ENCODE measurements around the gene ZNF831.

The ZNF831 gene

DNA sequence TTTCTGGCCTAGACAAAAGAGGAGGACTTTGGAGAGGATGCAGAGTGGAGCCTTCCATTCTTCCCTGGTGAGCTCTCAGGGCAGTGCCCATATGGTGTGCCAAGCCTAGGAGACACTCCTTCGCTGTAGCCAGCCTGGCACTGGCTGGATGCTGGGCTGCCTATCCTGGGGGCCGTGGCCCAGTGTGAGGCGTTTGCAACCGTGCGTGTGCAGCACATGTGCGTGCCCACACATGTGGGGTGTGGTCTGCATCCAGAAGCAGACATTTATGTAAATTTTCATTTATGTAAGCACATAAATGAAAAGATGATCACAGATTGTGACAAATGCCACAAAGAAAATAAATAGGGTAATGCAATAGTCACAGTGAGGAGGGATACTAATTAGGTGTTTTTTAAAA, 35.8 kb upstream of the ZNF831 start:
- H3K4me2 ChIP-seq (ENCODE audit: low read length) = no peak overlapping the region
- H3F3A ChIP-seq (ENCODE audit: control insufficient read depth, insufficient read depth) = peaks cover 7% of the 10 kb centered on the region; the same call in 1 of the 2 replicates
- H3K27me3 ChIP-seq (ENCODE audit: control insufficient read depth, low read length) = no peaks in the 10 kb centered on the region
- no peaks in the 10 kb centered on the region for H3K9me2 ChIP-seq (replicated peaks; ENCODE audit: control insufficient read depth, low read length)
- TF ChIP-seq, protein P1, sequence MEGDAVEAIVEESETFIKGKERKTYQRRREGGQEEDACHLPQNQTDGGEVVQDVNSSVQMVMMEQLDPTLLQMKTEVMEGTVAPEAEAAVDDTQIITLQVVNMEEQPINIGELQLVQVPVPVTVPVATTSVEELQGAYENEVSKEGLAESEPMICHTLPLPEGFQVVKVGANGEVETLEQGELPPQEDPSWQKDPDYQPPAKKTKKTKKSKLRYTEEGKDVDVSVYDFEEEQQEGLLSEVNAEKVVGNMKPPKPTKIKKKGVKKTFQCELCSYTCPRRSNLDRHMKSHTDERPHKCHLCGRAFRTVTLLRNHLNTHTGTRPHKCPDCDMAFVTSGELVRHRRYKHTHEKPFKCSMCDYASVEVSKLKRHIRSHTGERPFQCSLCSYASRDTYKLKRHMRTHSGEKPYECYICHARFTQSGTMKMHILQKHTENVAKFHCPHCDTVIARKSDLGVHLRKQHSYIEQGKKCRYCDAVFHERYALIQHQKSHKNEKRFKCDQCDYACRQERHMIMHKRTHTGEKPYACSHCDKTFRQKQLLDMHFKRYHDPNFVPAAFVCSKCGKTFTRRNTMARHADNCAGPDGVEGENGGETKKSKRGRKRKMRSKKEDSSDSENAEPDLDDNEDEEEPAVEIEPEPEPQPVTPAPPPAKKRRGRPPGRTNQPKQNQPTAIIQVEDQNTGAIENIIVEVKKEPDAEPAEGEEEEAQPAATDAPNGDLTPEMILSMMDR (IDR thresholded peaks at IDR 0.05; ENCODE audit: low read depth, low read length, poor library complexity, severe bottlenecking) = no peak
- no peak for TF ChIP-seq EZH2phosphoT487 (IDR thresholded peaks at IDR 0.05; ENCODE audit: borderline replicate concordance, low read length)
- H3K4me3 ChIP-seq (ENCODE audit: low read length) = no peak overlapping the region
- peaks cover 48% of the 10 kb centered on the region for H3K4me1 ChIP-seq (ENCODE audit: control insufficient read depth, low read length)
- H3K79me2 ChIP-seq (ENCODE audit: control insufficient read depth, low read length) = peaks cover 38% of the 10 kb centered on the region
- no peaks in the 10 kb centered on the region for H4K20me1 ChIP-seq (ENCODE audit: control insufficient read depth, insufficient read depth, low read depth, low read length)
- H3K27ac ChIP-seq (ENCODE audit: low read depth, low read length) = no peak overlapping the region
- no peaks in the 10 kb centered on the region for H3K9me3 ChIP-seq (ENCODE audit: control insufficient read depth, insufficient read depth, low read length)
- 0 out of 2 replicates have a peak, but pooled peaks cover 5% of the 10 kb centered on the region for H3K36me3 ChIP-seq (ENCODE audit: control insufficient read depth, low read length)

DNA sequence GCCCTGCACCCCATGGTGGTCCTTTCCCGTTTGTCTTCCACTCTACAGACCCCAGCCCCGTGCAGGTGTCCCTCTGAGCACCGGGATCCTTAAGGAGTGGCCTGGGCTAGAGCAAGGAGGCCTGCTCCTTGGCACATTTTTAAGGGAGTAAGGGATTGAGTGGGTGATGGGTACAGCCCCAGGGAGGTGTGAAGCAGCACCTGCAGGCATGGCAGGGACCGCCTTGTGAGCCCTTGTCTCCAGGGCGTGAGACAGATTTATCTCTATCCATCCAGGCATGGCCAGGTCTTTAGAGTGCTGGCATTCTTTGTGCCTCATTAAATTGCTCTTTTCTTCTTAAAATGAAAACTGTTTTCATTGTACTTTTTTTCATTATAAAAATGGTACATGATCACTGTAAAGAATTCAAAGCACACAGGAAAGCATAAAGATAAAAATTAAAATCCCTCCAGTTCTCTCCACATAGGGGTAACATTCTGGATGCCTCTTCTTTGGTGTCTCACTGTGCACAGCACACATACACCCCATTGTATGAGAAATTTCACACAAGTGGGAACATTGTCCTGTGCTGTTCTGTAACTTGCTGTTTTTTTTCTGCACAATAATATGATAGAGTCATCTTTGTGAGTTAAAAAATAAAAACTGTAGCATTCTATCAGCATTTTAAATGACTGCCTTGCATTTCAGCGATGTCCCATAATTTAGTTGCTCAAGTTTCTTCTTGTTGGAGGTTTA, 31.9 kb upstream of the ZNF831 start:
- H3K9me3 ChIP-seq (ENCODE audit: control insufficient read depth, insufficient read depth, low read length) = no peaks in the 10 kb centered on the region
- no peak overlapping the region for H3K27ac ChIP-seq (ENCODE audit: low read depth, low read length)
- H3K79me2 ChIP-seq (ENCODE audit: control insufficient read depth, low read length) = peaks cover 5% of the 10 kb centered on the region
- no peaks in the 10 kb centered on the region for H3K36me3 ChIP-seq (ENCODE audit: control insufficient read depth, low read length)
- H3F3A ChIP-seq (ENCODE audit: control insufficient read depth, insufficient read depth) = no peaks in the 10 kb centered on the region
- TF ChIP-seq, protein P1 (IDR thresholded peaks at IDR 0.05; ENCODE audit: low read depth, low read length, poor library complexity, severe bottlenecking) = no peak
- TF ChIP-seq EZH2phosphoT487 (IDR thresholded peaks at IDR 0.05; ENCODE audit: borderline replicate concordance, low read length) = no peak
- H3K4me1 ChIP-seq (ENCODE audit: control insufficient read depth, low read length) = peaks cover 12% of the 10 kb centered on the region
- H3K27me3 ChIP-seq (ENCODE audit: control insufficient read depth, low read length) = no peaks in the 10 kb centered on the region
- no peak overlapping the region for H3K4me2 ChIP-seq (ENCODE audit: low read length)
- H3K9me2 ChIP-seq (replicated peaks; ENCODE audit: control insufficient read depth, low read length) = no peaks in the 10 kb centered on the region
- no peak overlapping the region for H3K4me3 ChIP-seq (ENCODE audit: low read length)
- no peaks in the 10 kb centered on the region for H4K20me1 ChIP-seq (ENCODE audit: control insufficient read depth, insufficient read depth, low read depth, low read length)

DNA sequence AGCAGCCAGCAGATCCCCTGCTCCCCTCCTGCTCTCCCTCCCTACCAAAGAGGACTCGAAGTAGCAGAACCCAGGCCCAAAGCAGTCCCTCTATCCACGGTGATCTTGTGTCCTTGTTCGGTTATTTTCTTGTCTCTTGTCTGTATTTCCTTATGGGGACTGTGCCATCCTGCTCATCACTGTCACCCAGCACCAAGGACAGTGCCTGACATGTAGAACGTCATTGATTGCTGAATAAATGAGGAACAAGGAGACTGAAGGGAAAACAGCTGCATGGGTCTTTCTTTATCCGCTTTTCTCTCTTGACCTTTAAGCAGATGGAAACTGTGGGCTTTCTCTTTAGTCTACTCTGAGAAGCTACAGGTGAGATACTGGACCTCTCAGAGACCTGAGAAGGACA, 29.4 kb upstream of the ZNF831 start:
- no peak overlapping the region for H3K4me3 ChIP-seq (ENCODE audit: low read length)
- no peaks in the 10 kb centered on the region for H3K9me2 ChIP-seq (replicated peaks; ENCODE audit: control insufficient read depth, low read length)
- no peaks in the 10 kb centered on the region for H3F3A ChIP-seq (ENCODE audit: control insufficient read depth, insufficient read depth)
- no peak for TF ChIP-seq EZH2phosphoT487 (IDR thresholded peaks at IDR 0.05; ENCODE audit: borderline replicate concordance, low read length)
- TF ChIP-seq, protein P1 (IDR thresholded peaks at IDR 0.05; ENCODE audit: low read depth, low read length, poor library complexity, severe bottlenecking) = no peak
- H3K9me3 ChIP-seq (ENCODE audit: control insufficient read depth, insufficient read depth, low read length) = no peaks in the 10 kb centered on the region
- H3K27ac ChIP-seq (ENCODE audit: low read depth, low read length) = no peak overlapping the region
- H3K4me2 ChIP-seq (ENCODE audit: low read length) = no peak overlapping the region
- no peaks in the 10 kb centered on the region for H3K36me3 ChIP-seq (ENCODE audit: control insufficient read depth, low read length)
- 0 out of 2 replicates have a peak, but pooled peaks cover 5% of the 10 kb centered on the region for H3K4me1 ChIP-seq (ENCODE audit: control insufficient read depth, low read length)
- no peaks in the 10 kb centered on the region for H3K27me3 ChIP-seq (ENCODE audit: control insufficient read depth, low read length)
- no peaks in the 10 kb centered on the region; the same call in 1 of the 2 replicates for H3K79me2 ChIP-seq (ENCODE audit: control insufficient read depth, low read length)
- H4K20me1 ChIP-seq (ENCODE audit: control insufficient read depth, insufficient read depth, low read depth, low read length) = no peaks in the 10 kb centered on the region
